BLaER1 treated with 17β-estradiol and CSF1 and Interleukin-3, amounts not matched to agents 10 nM and 100 nM (cell line): Measurements from ENCODE around the gene TFDP1.
A peak's percentile ranks its signal among the peaks of the same experiment; 100 is the strongest.

Source experiments
- H3K27ac ChIP-seq, 11 experiments: shearing (Covaris generic); formaldehyde crosslinking; 2 replicates each; pipeline ENCODE4 v1.8.1; 2022
- H3K27me3 ChIP-seq, 11 experiments: shearing (Covaris generic); formaldehyde crosslinking; 2 replicates each; pipeline ENCODE4 v1.8.1; 2022
- H3K36me3 ChIP-seq, 11 experiments: shearing (Covaris generic); formaldehyde crosslinking; 2 replicates each; pipeline ENCODE4 v1.8.1; 2022
- H3K4me1 ChIP-seq, 10 experiments: shearing (Covaris generic); formaldehyde crosslinking; 2 replicates each; pipeline ENCODE4 v1.8.1; 2022
- H3K4me2 ChIP-seq, 11 experiments: shearing (Covaris generic); formaldehyde crosslinking; 2 replicates each; pipeline ENCODE4 v1.8.1; 2022
- H3K4me3 ChIP-seq, 10 experiments: shearing (Covaris generic); formaldehyde crosslinking; 2 replicates each; pipeline ENCODE4 v1.8.1; 2022
- H3K9ac ChIP-seq, 11 experiments: shearing (Covaris generic); formaldehyde crosslinking; 2 replicates each; pipeline ENCODE4 v1.8.1; 2022
- H3K9me3 ChIP-seq, 11 experiments: shearing (Covaris generic); formaldehyde crosslinking; replicated peaks in 1 of 11; 2 replicates each; pipeline ENCODE4 v1.8.1; 2022
- H4K20me1 ChIP-seq, 11 experiments: shearing (Covaris generic); formaldehyde crosslinking; 2 replicates each; pipeline ENCODE4 v1.8.1; 2022
- Cebpa-rat ChIP-seq, 11 experiments: shearing (Covaris generic); IDR thresholded peaks; 2 replicates each; pipeline ENCODE4 v1.8.1; 2022

Gene TFDP1

DNA sequence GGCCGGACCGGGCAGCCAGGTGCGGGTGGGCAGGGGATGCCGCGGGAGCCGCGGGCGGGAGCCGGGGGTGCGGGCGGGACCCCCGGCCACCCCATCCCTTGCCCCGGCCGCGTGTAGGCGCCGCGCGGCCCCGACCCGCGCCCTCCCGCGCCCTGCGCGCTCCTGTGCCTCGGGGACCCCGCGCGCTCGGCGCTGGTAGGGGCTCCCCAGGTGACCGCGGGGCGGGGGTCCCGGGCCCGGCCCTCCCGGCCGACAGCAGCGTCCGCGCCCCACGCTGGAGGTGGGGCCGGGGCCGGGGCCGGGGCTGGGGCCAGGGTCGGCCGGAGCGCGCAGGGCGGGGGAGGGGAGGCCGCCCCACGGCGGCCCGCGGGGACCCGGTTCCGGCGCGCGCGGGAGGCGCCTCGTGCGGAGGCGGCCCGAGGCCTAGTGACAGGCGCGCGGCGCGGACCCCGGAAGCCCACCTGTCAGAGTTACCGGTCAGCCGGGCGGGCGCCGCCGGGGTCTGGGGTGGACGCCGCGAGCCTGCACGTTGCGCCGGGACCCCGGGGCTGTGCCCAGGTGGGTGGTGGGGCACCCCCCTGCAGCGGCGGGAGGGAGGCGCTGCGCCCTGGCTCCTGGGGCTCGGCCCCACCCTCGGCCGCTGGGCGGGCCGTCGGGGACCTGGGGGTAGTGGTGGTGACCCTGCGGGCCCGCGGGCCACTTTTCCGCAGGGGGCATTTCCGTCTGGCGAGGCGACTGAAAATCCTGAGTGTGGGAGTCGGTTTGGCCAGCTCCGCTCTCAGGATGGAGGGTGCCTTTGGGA is 518 bp downstream of the TFDP1 start:
- Histone ChIP-seq H3K27ac (peak overlapping the region; percentile 69 to 94 (median 88)), H4K20me1 (peaks cover 32 to 49% (median 44%) of the 10 kb centered on the region in 11 experiments), H3K27me3 (no peaks in the 10 kb centered on the region), H3K4me1 (peaks cover 29 to 42% (median 33%) of the 10 kb centered on the region in 10 experiments), H3K4me2 (peak overlapping the region; percentile 82 to 100 (median 97)), H3K4me3 (peak overlapping the region; percentile 77 to 91 (median 82)), H3K9ac (peak overlapping the region; percentile 83 to 95 (median 91)), H3K9me3 (no peaks in the 10 kb centered on the region), H3K36me3 (peaks cover 26 to 43% (median 41%) of the 10 kb centered on the region in 11 experiments; a peak in 21 of 22 replicates)
- TF ChIP-seq Cebpa-rat (IDR thresholded peaks at IDR 0.05) = no peak

- Histone ChIP-seq H3K36me3 (peaks cover 29 to 51% (median 46%) of the 10 kb centered on the region in 11 experiments; a peak in 21 of 22 replicates), H3K4me2 (peak overlapping the region; percentile 82 to 100 (median 97)), H3K9ac (peak overlapping the region; percentile 83 to 95 (median 91); a peak in 21 of 22 replicates), H3K27me3 (no peaks in the 10 kb centered on the region), H3K4me3 (peak overlapping the region; percentile 77 to 91 (median 82)), H3K9me3 (no peaks in the 10 kb centered on the region), H3K4me1 (peaks cover 29 to 42% (median 33%) of the 10 kb centered on the region in 10 experiments), H4K20me1 (peaks cover 40 to 57% (median 53%) of the 10 kb centered on the region in 11 experiments), H3K27ac (peak overlapping the region in 7 of 11 experiments; percentile 87 to 94 (median 90); a peak in 9 of 22 replicates)
- no peak for TF ChIP-seq Cebpa-rat (IDR thresholded peaks at IDR 0.05)
Observed at GRCh38 chr13:113585896-113586295, 1.3 kb downstream of the TFDP1 start.

DNA sequence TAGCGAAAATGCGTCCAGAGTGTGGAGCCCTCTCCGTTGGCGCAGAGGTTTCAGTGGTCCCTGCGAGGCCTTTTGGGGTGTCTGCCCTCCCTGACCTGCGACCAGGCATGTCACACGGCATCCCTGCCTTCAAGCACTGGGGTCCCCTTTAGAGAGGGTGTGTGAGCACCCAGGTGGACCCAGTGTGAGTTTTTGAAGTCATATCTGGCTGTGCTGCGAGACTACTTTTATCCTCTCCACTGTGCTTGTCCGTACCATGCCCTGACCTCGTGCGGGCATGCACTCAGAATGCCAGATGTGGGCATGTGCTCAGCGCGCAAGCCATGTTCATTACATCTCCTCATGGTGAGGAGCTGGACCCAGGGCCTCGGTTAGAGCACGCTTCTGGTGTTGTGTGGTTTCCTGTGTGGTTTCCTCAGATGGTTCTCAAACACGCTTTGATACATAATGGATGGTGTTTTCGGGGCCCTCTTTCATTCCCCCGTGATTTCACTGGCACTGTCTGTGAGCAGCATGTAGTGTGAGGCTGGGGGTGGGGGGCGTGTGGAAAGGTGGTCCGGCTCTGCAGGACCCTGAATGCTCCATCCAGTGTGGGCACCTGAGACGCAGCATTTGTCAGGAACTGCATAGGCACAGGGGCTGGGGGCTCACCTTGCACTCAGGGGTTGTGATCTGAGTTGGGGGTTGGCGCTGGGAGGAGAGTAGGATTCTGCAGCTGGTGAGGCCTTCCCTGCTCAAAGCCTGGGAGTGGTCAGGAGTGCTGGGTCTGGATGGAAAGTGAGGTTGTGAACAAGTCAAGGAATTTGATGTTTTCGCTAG is 2.3 kb downstream of the TFDP1 start:
- Histone ChIP-seq H3K36me3 (peaks cover 29 to 61% (median 49%) of the 10 kb centered on the region in 11 experiments; a peak in 21 of 22 replicates), H3K4me1 (peaks cover 29 to 42% (median 33%) of the 10 kb centered on the region in 10 experiments), H3K4me2 (peak overlapping the region; percentile 82 to 100 (median 97)), H4K20me1 (peaks cover 50 to 67% (median 62%) of the 10 kb centered on the region in 11 experiments), H3K9ac (peak overlapping the region in 8 of 11 experiments; percentile 1 to 95 (median 88); a peak in 9 of 22 replicates), H3K9me3 (no peaks in the 10 kb centered on the region), H3K27me3 (no peaks in the 10 kb centered on the region), H3K27ac (no peak overlapping the region), H3K4me3 (peak overlapping the region in 7 of 10 experiments; percentile 14 to 83 (median 77); a peak in 10 of 20 replicates)
- TF ChIP-seq Cebpa-rat (IDR thresholded peaks at IDR 0.05) = no peak

GRCh38 chr13:113588394-113589111 is 4.0 kb downstream of the TFDP1 start:
- no peak for TF ChIP-seq Cebpa-rat (IDR thresholded peaks at IDR 0.05)
- H3K4me3 ChIP-seq = no peak overlapping the region
- no peak overlapping the region for H3K27ac ChIP-seq
- H3K36me3 ChIP-seq = peaks cover 34 to 78% (median 64%) of the 10 kb centered on the region in 11 experiments; a peak in 21 of 22 replicates
- H3K9me3 ChIP-seq = no peaks in the 10 kb centered on the region
- peak overlapping the region; percentile 9 to 100 (median 97); a peak in 17 of 22 replicates for H3K4me2 ChIP-seq
- H3K9ac ChIP-seq = peak overlapping the region in 1 of 11 experiments; percentile 38; a peak in 1 of 22 replicates
- peaks cover 65 to 84% (median 79%) of the 10 kb centered on the region in 11 experiments for H4K20me1 ChIP-seq
- H3K4me1 ChIP-seq = peaks cover 29 to 42% (median 33%) of the 10 kb centered on the region in 10 experiments
- no peaks in the 10 kb centered on the region for H3K27me3 ChIP-seq

- H3K4me2 ChIP-seq = 0 out of 22 replicates have a peak overlapping the region, but pooled peaks of 1 of the 11 experiments have one; percentile 2
- no peaks in the 10 kb centered on the region for H3K27me3 ChIP-seq
- no peak overlapping the region for H3K4me3 ChIP-seq
- peaks cover 34 to 86% (median 70%) of the 10 kb centered on the region in 11 experiments; a peak in 21 of 22 replicates for H3K36me3 ChIP-seq
- peaks cover 29 to 42% (median 32%) of the 10 kb centered on the region in 10 experiments for H3K4me1 ChIP-seq
- peak overlapping the region in 2 of 11 experiments; percentile 13 to 31; a peak in 2 of 22 replicates for H3K9ac ChIP-seq
- H3K9me3 ChIP-seq = peaks cover 0 to 3% (median 0%) of the 10 kb centered on the region in 11 experiments; a peak in 1 of 22 replicates
- no peak overlapping the region for H3K27ac ChIP-seq
- no peak for TF ChIP-seq Cebpa-rat (IDR thresholded peaks at IDR 0.05)
- peaks cover 69 to 92% (median 88%) of the 10 kb centered on the region in 11 experiments for H4K20me1 ChIP-seq
Observed at GRCh38 chr13:113589251-113589960, 4.9 kb downstream of the TFDP1 start.

- peaks cover 74 to 98% (median 93%) of the 10 kb centered on the region in 11 experiments for H4K20me1 ChIP-seq
- H3K4me1 ChIP-seq = peaks cover 29 to 42% (median 32%) of the 10 kb centered on the region in 10 experiments
- peaks cover 0 to 4% (median 0%) of the 10 kb centered on the region in 11 experiments; a peak in 2 of 22 replicates for H3K9me3 ChIP-seq
- no peak overlapping the region for H3K4me3 ChIP-seq
- no peak overlapping the region for H3K4me2 ChIP-seq
- no peak overlapping the region for H3K27ac ChIP-seq
- H3K27me3 ChIP-seq = no peaks in the 10 kb centered on the region
- peaks cover 37 to 92% (median 76%) of the 10 kb centered on the region in 11 experiments for H3K36me3 ChIP-seq
- no peak for TF ChIP-seq Cebpa-rat (IDR thresholded peaks at IDR 0.05)
- H3K9ac ChIP-seq = no peak overlapping the region; a peak in 1 of 22 replicates
Observed at GRCh38 chr13:113589961-113590339, 5.4 kb downstream of the TFDP1 start.

DNA sequence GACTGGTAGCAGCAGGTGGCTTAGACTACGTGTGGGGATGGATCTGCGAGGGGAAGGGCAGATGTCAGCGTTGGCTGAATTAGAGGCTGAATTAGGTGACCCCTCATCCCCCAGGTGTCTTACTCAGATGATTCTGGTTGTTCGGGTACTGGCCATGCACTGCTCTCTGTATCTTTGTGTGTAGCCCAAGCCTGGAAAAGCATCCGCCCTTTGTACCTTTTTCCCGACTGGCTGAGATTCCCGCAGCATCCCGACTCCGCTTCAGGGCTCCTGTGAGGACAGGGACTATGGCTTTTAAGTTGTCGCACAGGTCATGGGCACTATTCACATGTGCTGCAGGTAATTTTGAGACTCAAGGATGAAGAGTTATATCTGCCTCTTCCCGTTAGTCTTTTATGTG is 7.2 kb downstream of the TFDP1 start:
- TF ChIP-seq Cebpa-rat (IDR thresholded peaks at IDR 0.05) = no peak
- no peak overlapping the region for H3K27ac ChIP-seq
- H3K4me3 ChIP-seq = no peak overlapping the region
- H3K36me3 ChIP-seq = peaks cover 53 to 100% (median 84%) of the 10 kb centered on the region in 11 experiments
- no peaks in the 10 kb centered on the region for H3K27me3 ChIP-seq
- H3K9ac ChIP-seq = no peak overlapping the region
- H4K20me1 ChIP-seq = peaks cover 74 to 100% (median 100%) of the 10 kb centered on the region in 11 experiments
- H3K4me2 ChIP-seq = no peak overlapping the region
- H3K4me1 ChIP-seq = peaks cover 16 to 27% (median 19%) of the 10 kb centered on the region in 10 experiments
- peaks cover 2 to 22% (median 14%) of the 10 kb centered on the region in 11 experiments; a peak in 20 of 22 replicates for H3K9me3 ChIP-seq
